Measurements from ENCODE around the gene CRMP1.

Gene CRMP1

GRCh38 chr4:5799406-5799805 lies 93.5 kb downstream of the CRMP1 start:
- Histone ChIP-seq H3K9me3 (ENCODE audit: low read length) (no peaks in the 10 kb centered on the region), H3K4me3 (ENCODE audit: low read depth in 1 of 2, low read length in 2 of 2) (no peak overlapping the region), H3K27me3 (ENCODE audit: control insufficient read depth in 1 of 2, insufficient read depth in 2 of 2, low read length in 2 of 2) (no peaks in the 10 kb centered on the region), H3K9ac (ENCODE audit: low read length) (no peak overlapping the region), H3K27ac (ENCODE audit: low read depth, low read length) (no peak overlapping the region), H3K36me3 (ENCODE audit: insufficient read depth, low read length) (peaks cover 53% of the 10 kb centered on the region), H3K4me1 (ENCODE audit: insufficient read depth, low read length) (no peaks in the 10 kb centered on the region)

- no peak overlapping the region for H3K4me3 ChIP-seq (ENCODE audit: low read depth in 1 of 2, low read length in 2 of 2)
- no peaks in the 10 kb centered on the region for H3K4me1 ChIP-seq (ENCODE audit: insufficient read depth, low read length)
- H3K27ac ChIP-seq (ENCODE audit: low read depth, low read length) = no peak overlapping the region
- no peak overlapping the region for H3K9ac ChIP-seq (ENCODE audit: low read length)
- H3K27me3 ChIP-seq (ENCODE audit: control insufficient read depth in 1 of 2, insufficient read depth in 2 of 2, low read length in 2 of 2) = no peaks in the 10 kb centered on the region
- H3K36me3 ChIP-seq (ENCODE audit: insufficient read depth, low read length) = peaks cover 53% of the 10 kb centered on the region
- no peaks in the 10 kb centered on the region for H3K9me3 ChIP-seq (ENCODE audit: low read length)
Measured at GRCh38 chr4:5798946-5799345, 93.9 kb downstream of the CRMP1 start.

GRCh38 chr4:5798462-5798861 lies 94.4 kb downstream of the CRMP1 start:
- H3K9ac ChIP-seq (ENCODE audit: low read length) = no peak overlapping the region
- no peaks in the 10 kb centered on the region for H3K9me3 ChIP-seq (ENCODE audit: low read length)
- H3K27ac ChIP-seq (ENCODE audit: low read depth, low read length) = no peak overlapping the region
- peaks cover 52% of the 10 kb centered on the region for H3K36me3 ChIP-seq (ENCODE audit: insufficient read depth, low read length)
- no peaks in the 10 kb centered on the region for H3K4me1 ChIP-seq (ENCODE audit: insufficient read depth, low read length)
- H3K27me3 ChIP-seq (ENCODE audit: control insufficient read depth in 1 of 2, insufficient read depth in 2 of 2, low read length in 2 of 2) = no peaks in the 10 kb centered on the region
- no peak overlapping the region for H3K4me3 ChIP-seq (ENCODE audit: low read depth in 1 of 2, low read length in 2 of 2)

- no peak overlapping the region for H3K9ac ChIP-seq (ENCODE audit: low read length)
- no peaks in the 10 kb centered on the region for H3K4me1 ChIP-seq (ENCODE audit: insufficient read depth, low read length)
- H3K9me3 ChIP-seq (ENCODE audit: low read length) = no peaks in the 10 kb centered on the region
- H3K36me3 ChIP-seq (ENCODE audit: insufficient read depth, low read length) = peaks cover 46% of the 10 kb centered on the region
- no peaks in the 10 kb centered on the region for H3K27me3 ChIP-seq (ENCODE audit: control insufficient read depth in 1 of 2, insufficient read depth in 2 of 2, low read length in 2 of 2)
- H3K4me3 ChIP-seq (ENCODE audit: low read depth in 1 of 2, low read length in 2 of 2) = no peak overlapping the region
- no peak overlapping the region for H3K27ac ChIP-seq (ENCODE audit: low read depth, low read length)
Measured at GRCh38 chr4:5797866-5798265, 95.0 kb downstream of the CRMP1 start.

- Histone ChIP-seq H3K27ac (ENCODE audit: low read depth, low read length) (no peak overlapping the region), H3K4me3 (ENCODE audit: low read depth in 1 of 2, low read length in 2 of 2) (no peak overlapping the region), H3K27me3 (ENCODE audit: control insufficient read depth in 1 of 2, insufficient read depth in 2 of 2, low read length in 2 of 2) (no peaks in the 10 kb centered on the region), H3K9me3 (ENCODE audit: low read length) (no peaks in the 10 kb centered on the region), H3K9ac (ENCODE audit: low read length) (no peak overlapping the region), H3K4me1 (ENCODE audit: insufficient read depth, low read length) (no peaks in the 10 kb centered on the region), H3K36me3 (ENCODE audit: insufficient read depth, low read length) (peaks cover 37% of the 10 kb centered on the region)
Measured at GRCh38 chr4:5796976-5797375, 95.9 kb downstream of the CRMP1 start.

- no peak overlapping the region for H3K9ac ChIP-seq (ENCODE audit: low read length)
- no peak overlapping the region for H3K4me3 ChIP-seq (ENCODE audit: low read depth in 1 of 2, low read length in 2 of 2)
- no peaks in the 10 kb centered on the region for H3K4me1 ChIP-seq (ENCODE audit: insufficient read depth, low read length)
- H3K27ac ChIP-seq (ENCODE audit: low read depth, low read length) = no peak overlapping the region
- no peaks in the 10 kb centered on the region for H3K27me3 ChIP-seq (ENCODE audit: control insufficient read depth in 1 of 2, insufficient read depth in 2 of 2, low read length in 2 of 2)
- H3K9me3 ChIP-seq (ENCODE audit: low read length) = no peaks in the 10 kb centered on the region
- peaks cover 35% of the 10 kb centered on the region for H3K36me3 ChIP-seq (ENCODE audit: insufficient read depth, low read length)
Measured at GRCh38 chr4:5795580-5795979, 97.3 kb downstream of the CRMP1 start.

- H3K9ac ChIP-seq (ENCODE audit: low read length) = no peak overlapping the region
- H3K27me3 ChIP-seq (ENCODE audit: control insufficient read depth in 1 of 2, insufficient read depth in 2 of 2, low read length in 2 of 2) = no peaks in the 10 kb centered on the region
- H3K4me3 ChIP-seq (ENCODE audit: low read depth in 1 of 2, low read length in 2 of 2) = no peak overlapping the region
- H3K4me1 ChIP-seq (ENCODE audit: insufficient read depth, low read length) = no peaks in the 10 kb centered on the region
- H3K36me3 ChIP-seq (ENCODE audit: insufficient read depth, low read length) = peaks cover 37% of the 10 kb centered on the region
- no peaks in the 10 kb centered on the region for H3K9me3 ChIP-seq (ENCODE audit: low read length)
- H3K27ac ChIP-seq (ENCODE audit: low read depth, low read length) = no peak overlapping the region
Measured at GRCh38 chr4:5793514-5793913, 99.4 kb downstream of the CRMP1 start.

GRCh38 chr4:5791654-5792053 lies 101.2 kb downstream of the CRMP1 start:
- H3K9ac ChIP-seq (ENCODE audit: low read length) = no peak overlapping the region
- H3K27me3 ChIP-seq (ENCODE audit: control insufficient read depth in 1 of 2, insufficient read depth in 2 of 2, low read length in 2 of 2) = no peaks in the 10 kb centered on the region
- H3K36me3 ChIP-seq (ENCODE audit: insufficient read depth, low read length) = peaks cover 39% of the 10 kb centered on the region
- no peaks in the 10 kb centered on the region for H3K4me1 ChIP-seq (ENCODE audit: insufficient read depth, low read length)
- no peak overlapping the region for H3K27ac ChIP-seq (ENCODE audit: low read depth, low read length)
- no peaks in the 10 kb centered on the region for H3K9me3 ChIP-seq (ENCODE audit: low read length)
- no peak overlapping the region for H3K4me3 ChIP-seq (ENCODE audit: low read depth in 1 of 2, low read length in 2 of 2)

- H3K4me1 ChIP-seq (ENCODE audit: insufficient read depth, low read length) = no peaks in the 10 kb centered on the region
- H3K9ac ChIP-seq (ENCODE audit: low read length) = no peak overlapping the region
- H3K27ac ChIP-seq (ENCODE audit: low read depth, low read length) = no peak overlapping the region
- H3K9me3 ChIP-seq (ENCODE audit: low read length) = no peaks in the 10 kb centered on the region
- H3K4me3 ChIP-seq (ENCODE audit: low read depth in 1 of 2, low read length in 2 of 2) = no peak overlapping the region
- H3K27me3 ChIP-seq (ENCODE audit: control insufficient read depth in 1 of 2, insufficient read depth in 2 of 2, low read length in 2 of 2) = no peaks in the 10 kb centered on the region
- H3K36me3 ChIP-seq (ENCODE audit: insufficient read depth, low read length) = peaks cover 33% of the 10 kb centered on the region
Measured at GRCh38 chr4:5790546-5790857, 102.4 kb downstream of the CRMP1 start.

- no peak overlapping the region for H3K27ac ChIP-seq (ENCODE audit: low read depth, low read length)
- no peaks in the 10 kb centered on the region for H3K9me3 ChIP-seq (ENCODE audit: low read length)
- H3K36me3 ChIP-seq (ENCODE audit: insufficient read depth, low read length) = peaks cover 38% of the 10 kb centered on the region
- no peak overlapping the region for H3K4me3 ChIP-seq (ENCODE audit: low read depth in 1 of 2, low read length in 2 of 2)
- H3K9ac ChIP-seq (ENCODE audit: low read length) = no peak overlapping the region
- H3K4me1 ChIP-seq (ENCODE audit: insufficient read depth, low read length) = no peaks in the 10 kb centered on the region
- H3K27me3 ChIP-seq (ENCODE audit: control insufficient read depth in 1 of 2, insufficient read depth in 2 of 2, low read length in 2 of 2) = no peaks in the 10 kb centered on the region
Measured at GRCh38 chr4:5789141-5789540, 103.7 kb downstream of the CRMP1 start.

GRCh38 chr4:5788144-5788543 lies 104.7 kb downstream of the CRMP1 start:
- peaks cover 47% of the 10 kb centered on the region for H3K36me3 ChIP-seq (ENCODE audit: insufficient read depth, low read length)
- no peak overlapping the region for H3K9ac ChIP-seq (ENCODE audit: low read length)
- no peak overlapping the region for H3K4me3 ChIP-seq (ENCODE audit: low read depth in 1 of 2, low read length in 2 of 2)

GRCh38 chr4:5787311-5787710 lies 105.6 kb downstream of the CRMP1 start:
- no peaks in the 10 kb centered on the region for H3K4me1 ChIP-seq (ENCODE audit: insufficient read depth, low read length)
- H3K9ac ChIP-seq (ENCODE audit: low read length) = no peak overlapping the region
- H3K27me3 ChIP-seq (ENCODE audit: control insufficient read depth in 1 of 2, insufficient read depth in 2 of 2, low read length in 2 of 2) = no peaks in the 10 kb centered on the region
- H3K36me3 ChIP-seq (ENCODE audit: insufficient read depth, low read length) = peaks cover 49% of the 10 kb centered on the region
- no peak overlapping the region for H3K27ac ChIP-seq (ENCODE audit: low read depth, low read length)
- H3K4me3 ChIP-seq (ENCODE audit: low read depth in 1 of 2, low read length in 2 of 2) = no peak overlapping the region
- no peaks in the 10 kb centered on the region for H3K9me3 ChIP-seq (ENCODE audit: low read length)

More at GRCh38 chr4:5788144-5788543, 104.7 kb downstream of the CRMP1 start:
- Histone ChIP-seq H3K4me1 (ENCODE audit: insufficient read depth, low read length) (no peaks in the 10 kb centered on the region), H3K27me3 (ENCODE audit: control insufficient read depth in 1 of 2, insufficient read depth in 2 of 2, low read length in 2 of 2) (no peaks in the 10 kb centered on the region), H3K9me3 (ENCODE audit: low read length) (no peaks in the 10 kb centered on the region), H3K27ac (ENCODE audit: low read depth, low read length) (no peak overlapping the region)

Data from muscle layer of colon (tissue), 2 donors.